ENCODE measurements around the gene FNDC3B. TPM values are rescaled to one million over a fixed set of nuclear protein-coding genes. Genes with fewer than 3 reads are reported as not detected.

The FNDC3B gene
- total RNA-seq, 1 donor from 2014 or later: 56.1 TPM

DNA sequence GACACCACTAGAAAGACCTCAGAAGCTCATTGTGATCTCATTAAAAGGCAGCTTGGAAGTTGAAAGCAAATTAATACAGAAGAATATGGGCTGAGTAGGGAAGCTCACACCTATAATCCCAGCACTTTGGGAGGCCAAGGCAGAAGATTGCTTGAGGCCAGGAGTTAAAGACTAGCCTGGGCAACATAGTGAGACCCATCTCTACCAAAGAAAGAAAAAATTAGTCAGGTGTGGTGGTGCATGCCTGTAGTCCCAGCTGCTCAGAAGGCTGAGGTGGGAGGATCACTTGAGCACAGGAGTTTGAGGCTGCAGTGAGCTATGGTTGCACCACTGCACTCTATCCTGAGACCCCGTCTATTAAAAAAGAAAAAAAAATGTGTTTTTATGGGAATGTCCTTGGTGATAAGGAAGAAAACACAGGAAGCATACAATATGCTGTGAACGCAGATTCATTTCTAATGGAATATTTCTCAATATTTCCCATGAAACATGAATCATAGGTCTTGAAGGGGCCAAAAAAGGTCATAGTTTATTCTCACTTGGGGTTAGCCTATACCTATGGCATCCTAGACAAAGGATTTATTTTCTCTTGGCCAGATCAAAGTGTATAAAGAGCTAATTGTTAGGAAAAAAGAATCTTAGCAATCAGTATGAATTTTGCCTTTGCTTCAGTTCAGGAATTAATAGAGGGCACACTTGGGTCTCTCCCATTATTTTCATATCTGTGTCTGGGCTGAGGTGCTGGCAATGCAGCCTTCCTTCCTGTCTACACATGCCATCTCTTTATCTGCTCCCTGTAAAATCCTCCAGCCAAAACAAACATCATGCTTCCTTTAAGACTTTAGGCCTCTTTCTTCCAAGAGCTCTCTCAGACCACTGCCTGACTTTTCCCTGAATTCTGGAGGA lies 98.2 kb downstream of the FNDC3B start:
- DNase-seq: no peak
- ATAC-seq (ENCODE audit: poor library complexity): peak; percentile 41

DNA sequence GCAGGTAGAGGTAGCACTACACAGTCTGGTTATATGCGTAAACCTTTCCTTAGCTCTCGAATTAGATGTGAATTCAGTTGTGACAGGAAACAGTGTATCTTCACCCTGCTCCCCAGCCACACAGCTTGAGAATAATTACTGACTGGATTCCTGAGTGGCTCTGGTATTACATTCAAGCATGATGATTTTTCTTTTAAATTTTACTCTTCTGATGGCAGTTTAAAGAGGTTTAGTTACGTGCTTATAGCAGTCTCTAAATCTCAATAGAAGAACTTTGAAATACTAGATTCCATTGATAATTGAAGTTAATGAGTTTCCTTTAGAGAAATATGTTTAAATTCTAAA lies 98.8 kb downstream of the FNDC3B start:
- no peak for ATAC-seq (ENCODE audit: poor library complexity)

More for the DNA sequence above, 98.2 kb downstream of the FNDC3B start:
- intact Hi-C loops (cut with DNase I): no loop called here

DNA sequence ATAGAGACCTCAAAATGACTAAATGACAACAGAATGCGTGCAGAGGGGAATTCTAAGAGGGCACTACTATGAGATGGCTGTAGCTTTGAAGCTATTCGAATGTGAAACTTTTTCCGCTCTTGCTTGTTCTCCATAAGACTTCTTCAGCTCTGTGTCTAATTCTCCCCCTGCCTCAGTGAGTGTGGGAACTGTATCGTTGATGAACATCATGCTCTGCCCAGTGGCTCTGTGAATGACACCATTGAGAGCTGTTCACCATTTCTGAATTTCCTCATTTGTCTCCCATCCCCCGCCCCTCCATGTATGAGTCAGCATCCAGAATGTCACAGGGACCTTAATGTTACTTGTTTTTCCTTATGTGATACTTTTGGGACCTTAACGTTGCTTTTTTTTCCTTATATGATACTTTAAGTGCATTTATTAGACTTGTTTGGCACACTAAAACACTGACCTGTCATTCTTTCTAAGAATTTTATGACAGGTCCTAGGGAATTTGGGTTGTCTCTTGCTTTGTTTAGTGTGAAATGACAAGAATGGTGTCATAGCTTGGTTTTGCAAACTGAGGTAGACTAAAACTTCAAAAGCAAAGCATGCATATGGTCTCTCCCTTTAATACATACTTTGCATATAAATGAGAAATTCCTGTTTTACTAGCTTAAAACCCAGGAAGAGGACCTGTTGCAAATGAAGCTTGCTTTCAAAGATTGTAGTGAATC lies 99.6 kb downstream of the FNDC3B start:
- intact Hi-C loops (cut with DNase I): no loop called here
- DNase-seq (no peak), ATAC-seq (ENCODE audit: poor library complexity) (peak; percentile 59)

More for the DNA sequence above, 98.8 kb downstream of the FNDC3B start:
- no peak for DNase-seq
- intact Hi-C loops (cut with DNase I): no loop called here

DNA sequence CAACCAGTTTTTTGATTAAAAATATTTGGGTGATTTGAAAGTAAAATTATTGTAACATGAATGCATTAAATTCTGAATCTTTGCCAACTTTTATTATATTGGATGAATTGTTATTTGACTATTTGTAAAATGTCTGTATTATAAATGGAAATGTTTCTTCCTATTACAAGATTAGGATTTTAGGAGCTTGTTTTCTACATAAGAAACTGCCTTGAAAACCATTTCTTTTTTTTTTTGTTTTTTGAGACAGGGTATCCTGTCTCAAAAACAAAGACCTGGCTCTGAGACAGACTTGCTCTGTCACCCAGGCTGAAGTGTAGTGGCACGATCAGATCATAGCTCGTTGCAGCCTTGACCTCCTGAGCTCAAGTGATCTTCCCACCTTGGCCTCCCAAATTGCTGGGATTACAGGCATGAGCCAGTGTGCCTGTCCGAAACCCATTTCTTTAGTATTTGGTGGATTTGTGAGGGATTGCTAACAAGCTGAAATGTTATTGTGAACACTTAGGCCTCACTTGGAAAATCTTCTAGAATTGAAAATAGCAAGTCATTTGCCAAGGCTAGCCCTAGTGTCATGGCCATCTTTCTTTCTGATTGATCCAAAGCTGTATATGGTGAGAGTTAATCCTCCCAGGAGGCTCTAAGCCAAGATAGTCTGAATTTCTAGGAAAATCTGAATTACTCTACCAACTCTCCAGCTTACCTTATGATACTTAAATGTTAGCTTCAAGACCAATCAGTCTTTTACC lies 100.3 kb downstream of the FNDC3B start:
- intact Hi-C loops (cut with DNase I): no loop called here
- DNase-seq (no peak), ATAC-seq (ENCODE audit: poor library complexity) (no peak)

DNA sequence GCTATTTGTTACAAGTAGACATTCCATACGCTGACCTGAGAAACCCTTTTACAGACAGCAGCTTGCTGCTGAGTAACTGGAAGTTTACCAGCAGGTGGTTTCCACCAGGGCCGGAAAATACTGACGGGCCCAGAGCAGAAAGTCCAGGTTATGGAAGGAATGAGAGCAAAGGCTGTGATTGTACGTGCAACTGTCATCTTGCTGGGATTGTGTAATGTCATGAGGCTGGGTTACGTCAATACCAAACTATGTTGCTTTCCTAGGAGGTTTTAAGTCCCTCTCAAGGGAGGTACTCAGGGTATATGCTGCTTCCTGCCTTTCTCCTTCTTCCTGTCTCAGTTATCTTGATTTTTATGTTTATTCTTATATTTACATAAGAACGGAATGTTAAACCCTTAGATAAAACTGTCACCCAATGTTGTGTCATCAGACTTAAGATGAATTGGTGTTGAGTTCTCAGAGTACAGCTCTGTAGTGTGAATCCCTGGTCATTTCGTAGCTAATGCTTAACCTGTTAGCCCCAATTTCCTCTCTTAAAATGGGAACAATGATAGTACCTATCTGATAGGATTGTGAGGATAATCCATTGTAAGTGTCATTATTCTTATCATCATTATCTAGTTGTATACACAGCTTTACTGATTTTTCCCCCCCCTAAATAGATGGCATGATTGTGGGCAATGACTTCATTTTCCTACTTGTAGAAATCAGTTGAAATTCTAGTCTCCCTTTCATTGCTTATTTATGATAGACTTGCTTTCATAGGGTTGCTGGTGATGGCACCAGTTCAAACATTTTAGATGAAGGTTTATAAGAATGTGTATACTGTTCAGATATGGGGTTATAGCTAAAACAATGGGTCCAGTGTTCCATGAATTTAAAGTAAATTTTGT lies 101.4 kb downstream of the FNDC3B start:
- DNase-seq (no peak), ATAC-seq (ENCODE audit: poor library complexity) (peak; percentile 61)
- intact Hi-C loops (cut with DNase I): no loop called here

DNA sequence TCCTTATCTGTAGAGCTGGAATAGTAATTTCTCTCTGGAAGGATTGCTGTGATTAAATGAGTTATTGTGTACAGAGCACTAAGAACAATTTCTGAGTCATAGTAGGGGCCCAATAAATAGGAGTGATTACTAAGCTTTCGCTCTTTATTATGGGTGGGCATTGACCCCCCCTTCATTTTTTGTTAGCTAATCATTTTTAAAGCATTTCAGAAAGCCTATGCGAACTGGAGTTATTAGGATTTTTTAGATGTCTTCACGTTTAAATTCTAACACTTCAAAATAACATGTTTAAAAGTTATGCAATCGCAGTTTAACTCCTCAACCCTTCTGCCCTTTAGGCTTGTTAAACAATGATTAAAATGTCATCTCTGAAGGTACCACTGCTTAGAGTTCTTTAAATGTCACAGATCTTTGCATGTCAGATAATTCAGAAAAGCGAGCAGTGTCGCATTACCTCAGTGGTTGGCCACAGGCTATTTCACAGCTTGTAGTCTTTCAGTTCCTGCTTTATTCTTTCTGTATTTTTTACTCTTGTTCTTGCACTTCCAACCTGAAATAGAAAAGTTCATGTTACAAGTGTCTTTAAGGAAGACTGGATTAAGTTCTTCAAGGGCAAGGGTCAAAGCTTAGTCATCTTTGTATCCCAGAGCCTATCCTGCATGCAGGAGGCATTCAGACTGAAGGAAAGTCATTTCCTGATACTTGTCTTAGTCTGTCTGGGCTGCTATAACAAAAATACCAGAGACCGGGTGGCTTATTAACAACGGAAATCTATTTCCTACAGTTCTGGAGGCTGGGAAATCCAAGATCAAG lies 102.9 kb downstream of the FNDC3B start:
- ATAC-seq (ENCODE audit: poor library complexity) (no peak), DNase-seq (no peak)
- intact Hi-C loops (cut with DNase I): no loop called here

DNA sequence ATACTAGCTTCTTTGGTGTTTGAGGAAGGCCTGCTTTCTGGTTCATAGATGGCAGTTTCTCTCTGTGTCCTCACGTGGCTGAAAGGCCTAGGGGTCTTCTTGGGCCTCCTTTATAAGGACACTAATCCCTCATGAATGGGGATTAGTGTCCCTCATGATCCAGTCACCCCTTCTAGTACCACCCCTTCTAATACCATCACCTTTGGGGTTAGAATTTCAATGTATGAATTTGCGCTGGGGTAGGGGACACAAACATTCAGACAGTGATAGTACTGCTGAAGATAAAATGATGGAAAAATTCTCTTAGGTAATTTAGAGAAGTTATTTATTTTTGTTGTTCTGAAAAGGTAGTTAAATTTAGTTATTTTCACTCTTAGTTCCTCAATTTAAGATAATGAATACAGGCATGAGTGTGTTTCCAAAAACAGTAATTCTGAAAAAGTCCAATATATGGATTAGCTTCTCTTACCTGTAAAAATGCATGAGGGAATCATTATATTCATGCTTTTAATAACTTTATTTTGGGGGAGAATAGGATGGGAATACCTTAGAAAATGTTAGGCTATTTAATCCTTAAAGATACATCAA lies 103.6 kb downstream of the FNDC3B start:
- intact Hi-C loops (cut with DNase I): no loop called here
- ATAC-seq (ENCODE audit: poor library complexity) (no peak), DNase-seq (no peak)

DNA sequence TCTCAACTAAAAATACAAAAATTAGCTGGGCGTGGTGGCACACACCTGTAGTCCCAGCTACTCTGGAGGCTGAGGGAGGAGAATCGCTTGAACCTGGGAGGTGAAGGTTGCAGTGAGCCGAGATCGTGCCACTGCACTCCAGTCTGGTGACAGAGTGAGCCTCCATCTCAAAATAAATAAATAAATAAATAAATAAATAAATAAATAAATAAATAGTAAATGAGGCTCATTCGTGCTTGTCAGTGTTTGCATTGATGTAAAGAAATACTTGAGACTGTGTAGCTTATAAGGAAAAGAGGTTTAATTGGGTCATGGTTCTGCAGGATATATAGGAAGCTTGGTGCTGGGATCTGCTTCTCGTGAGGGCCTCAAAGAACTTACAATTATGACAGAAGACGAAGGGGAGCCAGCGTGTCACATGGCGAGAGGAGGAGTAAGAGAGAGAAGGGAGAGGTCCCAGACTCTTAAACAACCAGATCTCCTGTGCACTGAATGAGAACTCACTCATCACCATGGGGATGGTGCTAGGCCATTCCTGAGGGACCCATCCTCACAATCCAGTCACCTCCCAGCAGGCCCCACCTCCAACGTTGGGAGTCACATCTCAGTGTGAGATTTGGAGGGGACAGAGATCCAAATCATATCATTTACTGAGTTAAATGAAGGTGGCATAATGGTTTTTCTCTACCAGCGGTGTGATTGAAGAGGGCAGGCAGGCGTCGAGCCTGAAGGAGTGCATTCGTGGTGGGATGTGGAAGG lies 104.5 kb downstream of the FNDC3B start:
- DNase-seq (no peak), ATAC-seq (ENCODE audit: poor library complexity) (no peak)
- intact Hi-C loops (cut with DNase I): no loop called here

DNA sequence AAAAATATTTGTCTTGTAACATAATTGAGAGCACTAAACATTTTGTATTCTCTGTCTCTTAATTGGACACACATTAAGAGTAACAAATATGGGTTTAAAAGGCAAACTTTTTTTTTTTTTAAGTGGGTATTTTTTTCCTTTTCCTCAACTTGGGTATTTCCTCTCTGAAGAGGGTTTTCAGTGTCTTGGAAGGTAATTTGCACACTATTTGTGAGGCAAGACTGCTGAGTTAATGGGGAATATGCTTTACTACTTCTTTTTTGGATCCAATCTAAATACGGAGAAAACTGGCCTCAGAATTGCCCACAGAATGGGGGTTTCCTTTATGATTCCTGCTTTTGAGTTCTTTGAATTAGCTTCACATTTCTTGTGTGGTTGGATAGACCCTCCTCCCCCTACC lies 105.2 kb downstream of the FNDC3B start:
- ATAC-seq (ENCODE audit: poor library complexity) (no peak), DNase-seq (no peak)
- intact Hi-C loops (cut with DNase I): no loop called here

DNA sequence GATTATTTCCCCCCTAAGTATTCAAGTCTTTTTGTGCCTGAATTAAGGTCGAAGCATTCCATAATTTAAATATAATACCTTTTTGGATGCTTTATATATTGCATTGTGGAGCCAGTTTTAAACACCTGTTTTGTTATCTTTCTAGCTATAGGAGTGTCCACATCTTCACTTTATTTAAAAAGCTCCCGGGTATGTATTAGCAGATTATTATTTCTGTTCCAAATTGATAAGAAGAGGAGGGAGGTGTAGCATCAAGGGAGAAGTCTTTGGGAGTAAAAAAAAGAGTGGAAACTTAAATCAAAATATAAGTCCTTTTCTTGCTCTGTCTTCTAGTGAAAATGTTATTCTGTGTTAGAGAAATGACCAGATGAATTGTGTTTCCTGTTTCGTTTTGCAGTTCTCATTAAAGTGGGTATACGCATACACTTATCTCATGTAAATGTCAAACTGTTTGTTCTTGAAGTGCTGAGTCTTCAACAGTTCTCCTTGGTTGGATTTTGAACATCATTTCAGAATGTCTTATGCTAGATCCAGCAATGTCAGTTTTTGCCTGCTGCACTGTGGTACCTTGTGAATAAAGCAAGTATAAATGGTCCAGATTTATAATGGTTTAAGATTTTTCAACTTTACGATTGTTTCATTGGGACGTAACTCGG lies 105.8 kb downstream of the FNDC3B start:
- no peak for ATAC-seq (ENCODE audit: poor library complexity)
- intact Hi-C loops (cut with DNase I): no loop called here
- DNase-seq: no peak

DNA sequence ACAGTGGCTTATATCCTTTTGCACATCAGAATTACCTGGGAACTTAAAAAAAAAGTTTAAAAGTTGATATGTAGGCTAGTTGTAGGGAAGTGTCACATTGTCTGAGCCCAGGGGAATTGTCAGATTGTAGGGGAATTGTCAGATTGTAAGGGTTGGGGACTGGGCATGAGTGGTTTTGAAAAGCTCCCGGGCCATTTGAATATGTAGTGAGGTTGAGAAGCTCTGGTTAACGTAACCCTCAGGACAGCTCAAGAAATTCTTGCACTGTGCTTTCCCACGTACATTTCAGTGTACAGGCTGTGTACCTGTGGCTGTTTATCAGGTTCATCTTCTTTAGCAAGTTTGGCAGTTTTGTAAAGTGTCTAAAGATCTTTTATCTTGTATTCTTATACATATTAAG lies 107.0 kb downstream of the FNDC3B start:
- DNase-seq (no peak), ATAC-seq (ENCODE audit: poor library complexity) (peak; percentile 13)
- intact Hi-C loops (cut with DNase I): no loop called here

DNA sequence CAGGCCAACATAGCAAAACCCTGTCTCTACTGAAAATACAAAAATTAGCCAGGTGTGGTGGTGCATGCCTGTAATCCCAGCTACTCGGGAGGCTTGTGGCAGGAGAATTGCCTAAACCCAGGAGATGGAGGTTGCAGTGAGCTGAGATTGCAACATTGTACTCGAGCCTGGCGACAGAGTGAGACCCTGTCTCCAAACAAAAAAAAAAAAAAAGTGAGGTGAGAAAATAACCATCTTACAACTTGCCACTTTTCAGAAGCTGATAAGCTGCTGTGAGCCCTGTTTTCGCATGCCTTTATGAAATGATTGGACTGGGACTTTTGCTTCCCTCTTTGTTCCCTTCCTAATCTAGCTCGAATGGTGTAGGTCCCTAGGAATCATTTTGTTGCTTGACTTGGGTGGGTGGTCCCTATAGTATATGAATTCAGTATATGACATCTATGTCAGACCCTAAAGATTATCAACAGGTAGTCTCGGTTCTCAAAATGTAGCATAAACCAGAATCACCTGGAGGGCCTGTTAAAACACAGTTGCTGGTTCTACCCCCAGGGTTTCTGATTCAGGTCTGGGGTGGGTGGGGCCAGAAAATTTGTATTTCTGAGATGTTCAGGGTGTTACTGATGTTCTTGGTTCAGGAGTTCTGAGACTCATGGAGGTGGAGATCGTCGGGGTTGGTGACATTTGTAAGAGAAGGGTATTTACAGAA lies 107.9 kb downstream of the FNDC3B start:
- intact Hi-C loops (cut with DNase I): no loop called here
- DNase-seq (no peak), ATAC-seq (ENCODE audit: poor library complexity) (no peak)

DNA sequence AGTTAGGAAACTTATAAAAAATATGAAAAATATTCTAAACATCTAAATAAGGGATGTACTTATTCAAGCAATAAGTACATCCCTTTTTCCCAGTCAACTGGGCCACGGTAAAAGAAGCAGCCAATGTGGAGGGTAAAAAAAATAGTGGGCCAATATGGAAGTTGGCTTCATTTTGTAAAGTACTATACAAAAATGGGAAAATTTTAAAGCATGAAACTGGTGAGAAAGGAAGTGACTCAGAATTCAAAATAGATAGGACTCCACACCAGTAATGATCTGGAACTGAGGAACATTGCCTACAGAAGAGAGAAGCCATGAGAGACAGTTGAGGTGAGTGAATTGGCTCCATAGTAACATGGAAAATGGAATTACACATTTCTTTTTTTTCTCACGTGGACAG lies 108.9 kb downstream of the FNDC3B start:
- intact Hi-C loops (cut with DNase I): no loop called here
- ATAC-seq (ENCODE audit: poor library complexity): no peak
- no peak for DNase-seq

DNA sequence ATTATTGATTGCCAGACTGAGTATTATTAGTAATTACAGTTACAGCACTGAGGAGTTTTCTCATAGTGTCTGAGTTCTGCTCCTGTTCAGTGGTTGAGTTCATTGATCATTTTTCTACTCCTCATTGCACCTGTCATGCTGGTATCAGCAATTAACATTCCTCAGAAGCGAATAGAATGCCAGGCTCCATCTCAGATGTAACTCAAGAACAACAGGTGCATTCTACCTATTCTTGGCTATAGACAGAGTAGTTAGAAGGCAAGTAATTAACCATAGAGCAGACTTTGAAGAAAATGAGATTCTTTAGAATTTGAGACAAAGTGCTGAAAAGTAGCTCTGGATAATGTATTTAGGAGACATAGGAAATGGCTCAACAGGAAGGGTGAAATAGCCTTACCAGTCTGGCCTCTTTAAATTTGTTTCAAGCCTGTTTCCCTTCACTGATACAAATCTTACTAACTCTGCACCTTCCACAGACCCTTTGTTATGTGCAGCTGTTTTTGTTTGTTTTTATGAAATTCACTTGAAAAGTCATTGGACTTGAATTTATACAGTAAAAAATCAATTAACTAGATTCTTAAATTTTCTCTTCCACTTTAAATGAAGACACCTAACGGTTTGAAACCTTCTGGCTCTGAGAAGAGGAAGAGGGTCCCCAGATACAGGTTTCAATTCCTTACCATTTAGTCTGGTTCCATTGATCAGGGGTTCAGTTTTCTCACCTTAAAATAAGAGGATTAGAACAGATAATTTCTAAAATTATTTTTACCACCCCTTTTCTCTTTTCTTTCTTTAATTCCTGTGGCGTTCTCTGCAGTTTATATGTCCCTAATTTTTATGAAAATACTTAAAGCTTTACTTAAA lies 109.6 kb downstream of the FNDC3B start:
- intact Hi-C loops (cut with DNase I): no loop called here
- ATAC-seq (ENCODE audit: poor library complexity) (no peak), DNase-seq (no peak)

DNA sequence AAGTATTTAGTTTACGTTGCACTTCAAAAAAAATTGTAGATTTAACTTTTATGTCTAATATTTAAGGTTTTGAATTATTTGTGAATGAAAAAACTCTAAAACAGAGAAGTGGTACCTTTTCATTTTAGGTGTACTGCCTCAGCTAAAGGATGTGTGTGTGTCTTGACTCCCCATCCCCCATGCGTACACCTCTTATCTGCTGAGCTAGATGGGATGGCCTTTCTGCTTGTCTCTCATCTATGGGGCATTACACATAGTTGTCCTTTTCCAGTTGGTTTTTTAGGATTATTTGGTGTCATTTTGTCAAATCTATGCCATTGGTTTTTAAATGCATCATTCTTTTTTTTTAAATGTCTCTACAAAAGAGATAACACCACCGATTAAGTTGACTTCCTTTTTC lies 110.9 kb downstream of the FNDC3B start:
- ATAC-seq (ENCODE audit: poor library complexity): no peak
- intact Hi-C loops (cut with DNase I): loop anchor here (10.0 kb wide), 1 partner anchor 105 kb away; no protein-coding TSS in a partner anchor

More for the DNA sequence above, 110.9 kb downstream of the FNDC3B start:
- DNase-seq: no peak
